K562 (cell line): Measurements from ENCODE around the gene MAPK8IP2. TPM values are rescaled to one million over a fixed set of nuclear protein-coding genes. Genes with fewer than 3 reads are reported as not detected.

Source experiments
- CLOCK ChIP-seq: fragments of 250-450 bp; sonication (Bioruptor Pico); IDR thresholded peaks from 2 replicates; pipeline ENCODE4 v1.4.0; 2020; ENCODE audit warnings: mild to moderate bottlenecking, moderate library complexity, borderline replicate concordance
- DDX20 ChIP-seq: fragments of 450-650 bp; IDR thresholded peaks from 2 replicates; pipeline ENCODE4 v1.6.1; 2016; ENCODE audit warnings: missing genetic modification characterization, low read depth, mild to moderate bottlenecking, missing compliant biosample characterization, moderate library complexity
- GABPA ChIP-seq: fragments of 200-800 bp; sonication (Bioruptor generic); conservative IDR thresholded peaks from 2 replicates; pipeline ENCODE4 v1.6.1; 2016; ENCODE audit warnings: low read depth, missing genetic modification characterization, missing compliant biosample characterization
- ZC3H11A ChIP-seq: IDR thresholded peaks from 2 replicates; pipeline ENCODE4 v1.6.1; 2012; ENCODE audit warnings: low read depth, low read length, improper control_type of control experiment
- ZNF24 ChIP-seq: fragments of 450-650 bp; IDR thresholded peaks from 2 replicates; pipeline ENCODE4 v1.6.1; 2016
- ZNF512 ChIP-seq: IDR thresholded peaks from 2 replicates; pipeline ENCODE4 v1.6.1; 2016; ENCODE audit warnings: missing genetic modification characterization, missing compliant biosample characterization
- polyA plus RNA-seq, 8 experiments: library from polyadenylated mRNA; depleted of rRNA in 4 of 8; stranded (reverse) in 5 of 8; unstranded in 3 of 8; fragments of >200 nt; fragmentation: Nextera tagmentation in 2 of 8; fragmentation: Illumina TruSeq in 1 of 8; extraction: Ambion mirVana in 2 of 8; extraction: Trizol in 1 of 8; gene quantifications; 2 replicates each; pipeline versions ENCODE4 v1.2.1 to v1.2.3, GENCODE V29; 2011 to 2014; ENCODE audit warnings: inconsistent platforms in 1 of 8, missing spikeins in 1 of 8
- total RNA-seq, 7 experiments: library from RNA; depleted of rRNA in 6 of 7; stranded (reverse); fragments of >200 nt in 6 of 7; fragmentation: Illumina TruSeq in 2 of 7; extraction: Trizol in 2 of 7; gene quantifications; 2 replicates each; pipeline versions ENCODE4 v1.2.1 to v1.2.3, GENCODE V29; 2011 to 2021; ENCODE audit warnings: low replicate concordance in 1 of 7

Gene MAPK8IP2
- total and polyA plus RNA-seq, 9 of the 15 experiments (the other 6 are each of a cell fraction or from before 2014, with no cell fraction given) = 0.01 to 0.47 (median 0.07) TPM; not detected in 2

DNA sequence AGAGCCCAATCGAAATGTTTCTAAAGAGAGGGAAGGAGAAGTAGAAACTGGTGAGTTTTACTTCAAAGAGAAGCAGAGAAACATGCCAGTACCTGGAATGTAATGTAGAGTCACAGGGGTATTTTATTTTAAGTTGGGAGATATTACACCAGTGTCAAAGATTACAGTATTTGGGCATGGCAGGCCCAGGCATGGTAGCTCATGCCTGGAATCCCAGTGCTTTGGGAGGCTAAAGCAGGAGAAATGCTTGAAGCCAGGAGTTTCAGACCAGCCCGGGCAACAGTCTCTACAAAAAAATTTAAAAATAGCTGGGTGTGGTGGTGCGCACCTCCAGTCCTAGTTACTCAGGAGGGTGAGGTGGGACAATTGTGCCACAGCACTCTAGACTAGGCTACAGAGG is 40.6 kb upstream of the MAPK8IP2 start (continued):
- TF ChIP-seq DDX20 (tag) (no peak), GABPA (tag) (no peak), ZNF512 (tag) (no peak), ZNF24 (no peak), CLOCK (CRISPR knock-in tag) (no peak), ZC3H11A (no peak)
